ENCODE results near the gene DENND2C.

GRCh38 chr1:114691061-114691460 lies 21.2 kb upstream of the DENND2C start:
- TF ChIP-seq FOXM1 (IDR thresholded peaks at IDR 0.05; ENCODE audit: borderline replicate concordance) (no peak), SP1 (IDR thresholded peaks at IDR 0.05) (no peak), SUZ12 (IDR thresholded peaks at IDR 0.05) (no peak), BHLHE40 (IDR thresholded peaks at IDR 0.05; ENCODE audit: borderline replicate concordance) (no peak), TARDBP (IDR thresholded peaks at IDR 0.05) (no peak), FOXA1 (IDR thresholded peaks at IDR 0.05) (no peak), L3MBTL2 (conservative IDR thresholded peaks at IDR 0.05) (no peak), ARNT (IDR thresholded peaks at IDR 0.05) (no peak), PKNOX1 (IDR thresholded peaks at IDR 0.05) (no peak), ZNF384 (IDR thresholded peaks at IDR 0.05) (no peak), FOXK2 (IDR thresholded peaks at IDR 0.05) (no peak), NFRKB (IDR thresholded peaks at IDR 0.05) (no peak)
